CD4-positive, alpha-beta T cell treated with Interferon gamma for 1 hour (primary cell): Measurements from ENCODE around the gene ATP8A1.
"Not testable (repeated sequence)": the region's sequence is repeated elsewhere in the genome, so short reads cannot be mapped to it uniquely, and the experiment has no call there.

Source experiments
- DNase-seq: peaks from one replicate; pipeline ENCODE4 v3.0.0-alpha.2; 2020

Gene ATP8A1

DNA sequence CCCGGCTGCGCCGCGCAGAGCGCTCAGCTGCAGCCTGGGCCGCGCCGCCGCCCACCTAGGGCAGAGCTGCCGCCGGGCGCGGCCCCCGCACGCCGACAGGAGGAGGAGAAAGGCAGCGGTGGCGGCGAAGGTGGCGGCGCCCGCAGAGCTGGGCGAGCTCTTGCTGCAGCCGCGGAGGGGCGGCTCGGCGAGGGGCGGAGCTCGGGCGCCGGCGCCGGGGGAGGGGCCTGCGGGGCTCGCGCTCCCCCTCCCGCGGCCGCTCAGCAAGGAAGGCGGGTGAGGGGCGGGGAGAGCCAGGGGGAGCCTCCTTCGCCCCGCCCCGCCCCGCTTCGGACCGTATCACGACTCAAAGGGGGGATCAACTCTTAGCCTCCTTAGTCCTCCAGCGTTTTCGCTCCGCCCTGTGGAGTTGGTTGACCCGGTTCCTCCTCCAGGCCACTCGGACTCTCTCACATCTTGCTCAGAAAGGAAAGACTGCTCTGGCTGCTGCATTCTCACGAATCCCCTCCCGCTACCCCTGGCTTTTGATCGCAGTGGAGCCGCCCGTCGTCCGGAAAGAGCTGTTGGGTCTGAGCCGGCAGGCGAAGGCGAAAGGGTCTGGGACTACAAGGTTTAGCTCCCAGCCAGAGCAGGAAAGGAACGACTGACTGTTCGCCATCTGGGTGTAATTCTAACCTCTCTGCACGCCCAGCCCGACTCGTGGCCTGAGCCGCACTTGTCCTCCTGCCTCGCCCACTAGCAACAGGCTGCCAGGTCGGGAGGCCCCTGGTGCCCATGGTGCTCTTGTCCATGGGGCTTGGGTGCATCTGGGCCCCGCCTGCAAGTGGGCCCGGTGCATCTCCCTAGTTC is at the start of gene ATP8A1:
TSS of gene ATP8A1 (minus strand) at position 162 of the 849 bp plus-strand sequence. CDS start 232 bp downstream, outside the sequence.
- DNase-seq: peak; percentile 92

- no peak for DNase-seq
Observed at GRCh38 chr4:42706086-42706485, 49.2 kb upstream of the ATP8A1 start.

DNA sequence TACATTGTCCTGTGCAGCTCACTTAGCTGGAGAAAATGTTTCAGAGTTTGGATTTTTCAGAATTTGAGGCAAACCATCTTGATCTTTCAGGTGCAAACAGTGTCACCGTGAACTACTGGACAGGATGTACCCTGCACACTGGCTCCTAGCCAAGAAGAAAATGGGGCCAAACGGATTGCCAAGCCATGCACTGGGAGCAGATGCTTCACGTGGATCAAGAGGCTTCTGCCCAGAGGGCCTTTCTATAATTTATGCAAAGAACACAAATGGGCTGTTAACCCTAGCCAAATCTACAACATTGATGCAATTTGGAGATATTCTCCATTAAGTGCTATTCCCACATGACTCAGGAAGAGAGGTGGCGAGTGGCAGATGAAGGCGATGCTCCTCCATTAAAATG is 46.9 kb upstream of the ATP8A1 start:
- DNase-seq: no peak

- no peak for DNase-seq
Observed at GRCh38 chr4:42702895-42703294, 46.0 kb upstream of the ATP8A1 start.

DNA sequence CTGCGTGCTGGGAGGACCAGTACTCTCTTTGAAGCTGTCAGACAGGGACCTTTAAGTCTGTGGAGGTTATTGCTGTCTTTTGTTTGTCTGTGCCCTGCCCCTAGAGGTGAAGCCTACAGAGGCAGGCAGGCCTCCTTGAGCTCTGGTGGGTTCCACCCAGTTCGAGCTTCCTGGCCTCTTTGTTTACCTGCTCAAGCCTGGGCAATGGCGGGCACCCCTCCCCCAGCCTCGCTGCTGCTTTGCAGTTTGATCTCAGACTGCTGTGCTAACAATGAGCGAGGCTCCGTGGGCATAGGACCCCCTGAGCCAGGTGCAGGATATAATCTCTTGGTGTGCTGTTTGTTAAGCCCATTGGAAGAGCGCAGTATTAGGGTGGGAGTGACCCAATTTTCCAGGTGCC is 44.9 kb upstream of the ATP8A1 start:
- DNase-seq: not testable (repeated sequence)

DNA sequence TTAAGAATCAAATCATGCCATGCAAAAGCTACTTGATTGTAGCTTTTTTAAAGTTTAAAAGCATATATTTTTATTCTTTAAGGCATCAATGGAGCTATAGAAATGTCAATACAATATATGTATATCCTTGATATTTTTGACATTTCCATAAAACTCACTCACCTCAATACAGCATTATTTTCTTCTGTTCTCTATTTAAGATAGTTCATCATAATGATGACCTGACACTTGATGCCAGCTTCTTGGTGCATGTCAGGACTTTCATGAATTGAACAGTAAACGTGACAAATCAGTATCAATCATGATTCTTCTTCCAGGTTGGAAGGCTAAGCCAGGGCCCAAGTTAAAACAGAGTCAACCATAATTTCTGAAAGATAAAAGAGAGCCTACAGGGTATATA is 33.6 kb upstream of the ATP8A1 start:
- DNase-seq: no peak

DNA sequence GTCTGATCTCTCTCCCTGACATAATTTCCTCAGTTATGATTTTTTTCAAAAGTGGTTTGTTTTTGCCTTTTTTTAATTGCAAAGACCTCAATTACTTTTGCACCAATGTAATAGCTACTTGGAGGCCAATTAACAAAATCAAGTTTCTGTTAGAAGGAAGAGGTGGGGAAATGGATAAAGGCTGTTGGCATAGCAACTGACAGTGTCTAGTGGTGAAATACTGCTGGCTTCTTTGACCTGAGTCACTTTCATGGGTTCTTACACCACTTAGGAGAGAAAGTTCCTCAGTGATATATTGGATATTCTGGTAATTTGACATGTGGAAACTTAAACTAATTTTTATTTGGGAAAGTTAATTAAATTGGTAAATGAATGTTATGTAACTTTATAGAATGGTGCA is 26.5 kb upstream of the ATP8A1 start:
- no peak for DNase-seq

- no peak for DNase-seq
Observed at GRCh38 chr4:42678512-42678911, 21.6 kb upstream of the ATP8A1 start.

GRCh38 chr4:42676066-42676951 is 19.4 kb upstream of the ATP8A1 start:
- no peak for DNase-seq

DNA sequence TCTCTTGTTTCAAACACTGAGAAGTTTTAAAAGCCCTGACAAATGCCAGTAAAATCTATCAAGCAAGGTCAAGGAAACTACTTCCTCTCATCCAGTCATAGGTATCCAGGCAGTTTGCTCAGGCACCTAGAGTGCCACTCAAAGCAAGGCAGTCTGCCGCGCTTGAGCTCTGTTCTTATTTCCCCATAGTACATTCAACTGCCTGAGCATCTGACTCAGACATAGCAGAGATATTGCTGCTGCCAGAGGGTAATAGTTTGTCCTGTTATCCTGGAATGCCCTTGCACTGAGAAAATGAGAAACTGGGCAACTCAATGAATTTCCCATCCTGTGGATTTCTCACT is 16.1 kb upstream of the ATP8A1 start:
- DNase-seq: no peak

GRCh38 chr4:42672359-42673081 is 15.6 kb upstream of the ATP8A1 start:
- no peak for DNase-seq

GRCh38 chr4:42671431-42672194 is 14.7 kb upstream of the ATP8A1 start:
- DNase-seq: peak; percentile 61

DNA sequence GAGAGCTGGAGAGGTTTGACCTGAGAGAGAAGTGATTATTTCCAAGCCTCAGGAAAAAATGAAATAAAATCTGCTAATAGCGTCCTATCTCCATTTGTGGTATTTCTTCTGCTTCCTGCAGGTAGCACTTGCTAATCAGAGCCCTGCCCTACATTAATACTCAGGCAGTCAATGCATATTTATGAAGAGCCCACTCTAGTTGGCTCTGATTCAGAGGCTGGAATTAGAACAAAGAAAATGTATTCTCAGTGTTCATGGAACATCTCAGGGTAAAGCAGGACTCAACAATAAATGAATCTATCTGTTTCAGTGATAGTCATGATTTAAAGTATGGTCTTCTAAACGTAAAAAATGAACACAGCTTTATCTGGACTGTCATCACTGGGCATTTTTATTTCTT is 1.4 kb upstream of the ATP8A1 start:
- no peak for DNase-seq

DNA sequence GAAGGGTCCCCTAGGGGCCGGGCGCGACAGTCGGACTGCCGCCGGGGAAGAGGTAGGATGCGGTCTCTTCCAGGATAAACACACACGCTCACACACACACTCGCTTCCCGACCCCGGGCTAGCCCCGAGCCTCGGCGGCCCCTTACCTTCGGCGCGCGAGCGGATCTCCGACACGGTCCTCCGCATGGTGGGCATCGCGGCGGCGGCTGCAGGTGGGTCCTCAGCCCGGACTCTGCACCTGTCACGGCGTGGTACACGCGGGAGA is 294 bp downstream of the ATP8A1 start:
- no peak for DNase-seq

DNA sequence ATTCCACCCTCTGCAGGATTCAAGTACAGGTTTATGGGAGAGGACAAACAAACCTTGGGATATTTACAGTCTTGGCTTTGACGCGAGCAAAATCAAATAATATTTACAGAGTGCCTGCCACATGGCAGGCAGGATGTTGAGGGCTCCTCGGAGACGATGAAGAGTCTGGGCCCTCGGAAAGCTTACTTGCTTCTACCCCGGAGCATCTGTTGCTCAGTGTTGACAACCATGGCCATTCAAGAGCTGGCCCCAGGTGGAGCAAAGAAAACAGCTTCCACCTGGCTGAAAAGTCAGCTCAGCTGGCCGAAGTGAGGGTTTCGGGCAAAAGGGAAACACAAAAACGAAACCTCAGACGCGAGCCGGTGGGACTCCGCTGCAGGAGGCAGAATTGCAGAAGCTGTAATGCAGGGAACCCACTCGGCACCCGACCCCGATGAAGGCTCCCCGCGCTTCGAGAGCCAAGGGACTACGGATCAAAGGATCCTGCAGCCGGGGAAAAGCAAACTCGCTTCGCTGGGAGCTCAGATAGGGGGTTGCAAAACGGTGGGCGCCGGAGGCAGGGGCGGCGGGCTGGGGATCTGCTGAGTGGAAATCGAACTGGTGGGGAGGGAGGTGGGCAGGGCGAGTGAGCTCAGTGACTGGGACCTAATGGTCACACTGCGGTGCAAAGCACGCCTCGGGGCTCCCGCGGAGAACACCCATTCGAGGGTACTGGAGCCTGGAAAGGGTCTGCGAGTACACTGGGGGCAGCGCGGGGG is 805 bp downstream of the ATP8A1 start:
- DNase-seq: peak; percentile 42

- DNase-seq: no peak
Observed at GRCh38 chr4:42655269-42655637, 1.7 kb downstream of the ATP8A1 start.

GRCh38 chr4:42654631-42655268 is 2.2 kb downstream of the ATP8A1 start:
- no peak for DNase-seq

DNA sequence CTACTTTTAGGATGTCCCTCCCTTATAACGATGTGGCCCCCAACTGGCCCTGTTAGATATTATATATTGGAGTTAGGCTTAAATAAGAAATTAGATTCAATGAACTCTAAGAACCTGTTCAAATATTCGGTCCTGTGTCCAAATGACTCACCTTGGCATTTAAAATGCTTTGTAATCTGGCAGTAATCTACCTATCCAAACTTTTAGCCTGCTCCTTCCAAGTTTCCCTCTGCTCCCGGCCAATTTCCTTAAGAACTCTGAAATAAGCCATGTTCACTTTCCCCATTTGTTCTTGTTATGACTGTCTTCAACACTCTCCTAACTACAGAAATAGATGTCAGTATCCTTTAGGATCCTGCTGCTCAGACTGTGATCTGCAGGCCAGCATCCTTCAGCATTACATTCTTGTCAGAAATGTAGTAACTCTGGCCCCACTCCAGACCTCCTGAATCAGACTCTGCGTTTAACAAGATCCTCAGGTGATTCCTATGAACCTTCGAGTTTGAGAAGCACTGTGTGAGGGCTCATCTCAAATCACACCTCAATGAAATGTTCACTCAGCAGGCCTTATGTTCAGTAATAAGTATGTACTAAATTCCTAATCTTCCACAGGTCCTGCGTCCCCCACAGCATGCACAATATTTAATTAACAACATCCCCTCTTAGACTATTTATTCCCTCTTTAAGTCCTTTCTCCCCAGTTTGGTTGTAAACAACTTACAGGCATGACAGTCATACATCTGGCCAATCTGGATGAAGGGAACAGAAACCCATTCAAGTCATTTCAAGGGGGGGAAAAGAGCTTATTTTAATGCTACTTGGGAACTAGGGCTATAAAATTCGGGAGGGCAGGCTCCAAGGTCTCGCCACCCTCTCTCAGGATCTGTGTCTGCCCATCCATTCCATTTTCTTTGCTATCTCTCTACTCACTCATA is 3.0 kb downstream of the ATP8A1 start:
- no peak for DNase-seq

- DNase-seq: not testable (repeated sequence)
Observed at GRCh38 chr4:42652529-42653231, 4.2 kb downstream of the ATP8A1 start.

GRCh38 chr4:42649870-42650269 is 7.0 kb downstream of the ATP8A1 start:
- no peak for DNase-seq
